ENCODE data around the gene LRRC23. TPM values are rescaled to one million over a fixed set of nuclear protein-coding genes. Genes with fewer than 3 reads are reported as not detected.

The LRRC23 gene
- total and polyA plus RNA-seq, 9 of the 15 experiments (the other 6 are each of a cell fraction or from before 2014, with no cell fraction given), result 2.2 to 7.0 (median 3.0) TPM

GRCh38 chr12:6890789-6891645 lies 13.6 kb upstream of the LRRC23 start (continued):
- TF ChIP-seq ZNF384 (IDR thresholded peaks at IDR 0.05; ENCODE audit: low read depth, low read length) (no peak), SMAD4 (CRISPR knock-in tag; conservative IDR thresholded peaks at IDR 0.05) (peak; percentile 81), ZBTB1 (CRISPR knock-in tag; IDR thresholded peaks at IDR 0.05; ENCODE audit: borderline replicate concordance, low read depth) (no peak), ILF3 (IDR thresholded peaks at IDR 0.05; ENCODE audit: borderline replicate concordance) (no peak), E2F6 (IDR thresholded peaks at IDR 0.05; ENCODE audit: borderline replicate concordance in 1 of 2, extremely low read depth in 1 of 2, insufficient read depth in 1 of 2, insufficient read length in 1 of 2, low read depth in 1 of 2, low read length in 1 of 2, poor library complexity in 1 of 2, severe bottlenecking in 1 of 2) (peak; percentile 59 to 79), ZNF57 (CRISPR knock-in tag; IDR thresholded peaks at IDR 0.05) (no peak), ZNF764 (CRISPR knock-in tag; IDR thresholded peaks at IDR 0.05; ENCODE audit: low read depth) (no peak), KAT8 (IDR thresholded peaks at IDR 0.05; ENCODE audit: low read depth) (no peak), NR2C2 (CRISPR knock-in tag; IDR thresholded peaks at IDR 0.05) (no peak), NR2C2 (tag; IDR thresholded peaks at IDR 0.05) (peak; percentile 27; the same call in 1 of the 2 replicates), KLF13 (tag; IDR thresholded peaks at IDR 0.05; ENCODE audit: borderline replicate concordance, low read depth) (peak; percentile 70; the same call in 1 of the 2 replicates), ZNF780A (CRISPR knock-in tag; IDR thresholded peaks at IDR 0.05) (no peak), NCOA6 (IDR thresholded peaks at IDR 0.05) (no peak), CREB1 (IDR thresholded peaks at IDR 0.05) (peak; percentile 73), CREB1 (CRISPR knock-in tag; IDR thresholded peaks at IDR 0.05) (peak; percentile 76), RBBP5 (IDR thresholded peaks at IDR 0.05; ENCODE audit: borderline replicate concordance, insufficient read depth, low read length, poor library complexity, severe bottlenecking) (peak; percentile 51), ATF1 (CRISPR knock-in tag; IDR thresholded peaks at IDR 0.05) (no peak), ATF1 (tag; IDR thresholded peaks at IDR 0.05) (peak; percentile 83), NRF1 (conservative IDR thresholded peaks at IDR 0.05 in 1 of 2, IDR thresholded peaks at IDR 0.05 in 1 of 2) (peak; percentile 93 to 94), GTF2E2 (tag; IDR thresholded peaks at IDR 0.05) (peak; percentile 78), ZNF146 (CRISPR knock-in tag; IDR thresholded peaks at IDR 0.05; ENCODE audit: unreplicated experiment) (no peak), NKRF (IDR thresholded peaks at IDR 0.05; ENCODE audit: borderline replicate concordance) (no peak), ZNF24 (IDR thresholded peaks at IDR 0.05) (no peak), FOXK1 (CRISPR knock-in tag; IDR thresholded peaks at IDR 0.05; ENCODE audit: borderline replicate concordance) (no peak)
- TF ChIP-seq, protein P1, sequence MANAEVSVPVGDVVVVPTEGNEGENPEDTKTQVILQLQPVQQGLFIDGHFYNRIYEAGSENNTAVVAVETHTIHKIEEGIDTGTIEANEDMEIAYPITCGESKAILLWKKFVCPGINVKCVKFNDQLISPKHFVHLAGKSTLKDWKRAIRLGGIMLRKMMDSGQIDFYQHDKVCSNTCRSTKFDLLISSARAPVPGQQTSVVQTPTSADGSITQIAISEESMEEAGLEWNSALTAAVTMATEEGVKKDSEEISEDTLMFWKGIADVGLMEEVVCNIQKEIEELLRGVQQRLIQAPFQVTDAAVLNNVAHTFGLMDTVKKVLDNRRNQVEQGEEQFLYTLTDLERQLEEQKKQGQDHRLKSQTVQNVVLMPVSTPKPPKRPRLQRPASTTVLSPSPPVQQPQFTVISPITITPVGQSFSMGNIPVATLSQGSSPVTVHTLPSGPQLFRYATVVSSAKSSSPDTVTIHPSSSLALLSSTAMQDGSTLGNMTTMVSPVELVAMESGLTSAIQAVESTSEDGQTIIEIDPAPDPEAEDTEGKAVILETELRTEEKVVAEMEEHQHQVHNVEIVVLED (CRISPR knock-in tag; IDR thresholded peaks at IDR 0.05), result peak; percentile 76
